Measurements from ENCODE around the gene SLC38A1. TPM values are rescaled to one million over a fixed set of nuclear protein-coding genes. Genes with fewer than 3 reads are reported as not detected.

Gene SLC38A1
- polyA plus RNA-seq, 1 of the 3 experiments (the other 2 are of a cell fraction), result 20.7 TPM

- Histone ChIP-seq H3K4me3 (ENCODE audit: low read depth in 2 of 2, low read length in 1 of 2) (no peak overlapping the region), H3K4me2 (no peak overlapping the region), H3K4me1 (ENCODE audit: control insufficient read depth in 1 of 2, insufficient read depth in 2 of 2, low read depth in 1 of 2, low read length in 1 of 2) (no peaks in the 10 kb centered on the region), H3K27ac (ENCODE audit: low read depth in 2 of 2, low read length in 1 of 2) (no peak overlapping the region), H3K36me3 (replicated peaks in 1 of 2; ENCODE audit: control insufficient read depth in 1 of 2, insufficient read depth in 2 of 2, low read length in 1 of 2) (peaks cover 46 to 73% of the 10 kb centered on the region in 2 experiments), H4K20me1 (ENCODE audit: insufficient read depth) (peaks cover 13% of the 10 kb centered on the region), H3F3A (replicated peaks; ENCODE audit: insufficient read depth) (no peaks in the 10 kb centered on the region), H2AFZ (ENCODE audit: low read depth) (no peak overlapping the region), H3K9me2 (no peaks in the 10 kb centered on the region), H3K9me3 (no peaks in the 10 kb centered on the region), H3K27me3 (ENCODE audit: insufficient read depth) (no peaks in the 10 kb centered on the region), H3K79me2 (ENCODE audit: insufficient read depth) (peaks cover 72% of the 10 kb centered on the region), H3K9ac (no peak overlapping the region)
- 85% methylated on average over 2 of the region's 2 CpGs for WGBS (ENCODE audit: low lambda C conversion rate)
- POLR2A ChIA-PET, result no interaction called here
- CTCF ChIA-PET, result interaction anchor here (0.7 to 1.5 kb wide), 3 partner anchors 24 to 455 kb away, joined by 3 read pairs; no protein-coding TSS in a partner anchor
- DNase-seq, result no peak
- no peak for TF ChIP-seq YY1 (IDR thresholded peaks at IDR 0.05; ENCODE audit: low read depth)
- no peak for TF ChIP-seq RCOR1 (IDR thresholded peaks at IDR 0.05; ENCODE audit: low read length)
- no peak for TF ChIP-seq ELF1 (IDR thresholded peaks at IDR 0.05)
- TF ChIP-seq USF1 (IDR thresholded peaks at IDR 0.05; ENCODE audit: borderline replicate concordance, low read depth), result no peak
- TF ChIP-seq FOSL2 (IDR thresholded peaks at IDR 0.05; ENCODE audit: borderline replicate concordance, low read depth), result no peak
- TF ChIP-seq TCF12 (IDR thresholded peaks at IDR 0.05), result no peak
- no peak for TF ChIP-seq SMC3 (IDR thresholded peaks at IDR 0.05; ENCODE audit: low read depth, low read length)
- TF ChIP-seq GATA2 (CRISPR knock-in tag; IDR thresholded peaks at IDR 0.05), result no peak
- TF ChIP-seq RAD21 (IDR thresholded peaks at IDR 0.05; ENCODE audit: low read length), result no peak
- TF ChIP-seq FOXJ3 (CRISPR knock-in tag; IDR thresholded peaks at IDR 0.05), result no peak
- TF ChIP-seq EZH2phosphoT487 (IDR thresholded peaks at IDR 0.05; ENCODE audit: borderline replicate concordance, low read depth), result no peak
- TF ChIP-seq MEF2A (IDR thresholded peaks at IDR 0.05; ENCODE audit: borderline replicate concordance, low read depth), result no peak
- TF ChIP-seq TEAD4 (IDR thresholded peaks at IDR 0.05; ENCODE audit: borderline replicate concordance, insufficient read depth), result no peak
- TF ChIP-seq MXI1 (IDR thresholded peaks at IDR 0.05; ENCODE audit: low read depth, low read length), result no peak
- no peak for TF ChIP-seq FOXM1 (IDR thresholded peaks at IDR 0.05; ENCODE audit: low read depth)
- TF ChIP-seq, protein P1, sequence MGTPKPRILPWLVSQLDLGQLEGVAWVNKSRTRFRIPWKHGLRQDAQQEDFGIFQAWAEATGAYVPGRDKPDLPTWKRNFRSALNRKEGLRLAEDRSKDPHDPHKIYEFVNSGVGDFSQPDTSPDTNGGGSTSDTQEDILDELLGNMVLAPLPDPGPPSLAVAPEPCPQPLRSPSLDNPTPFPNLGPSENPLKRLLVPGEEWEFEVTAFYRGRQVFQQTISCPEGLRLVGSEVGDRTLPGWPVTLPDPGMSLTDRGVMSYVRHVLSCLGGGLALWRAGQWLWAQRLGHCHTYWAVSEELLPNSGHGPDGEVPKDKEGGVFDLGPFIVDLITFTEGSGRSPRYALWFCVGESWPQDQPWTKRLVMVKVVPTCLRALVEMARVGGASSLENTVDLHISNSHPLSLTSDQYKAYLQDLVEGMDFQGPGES (IDR thresholded peaks at IDR 0.05; ENCODE audit: low read depth, low read length), result no peak
- TF ChIP-seq MAX (IDR thresholded peaks at IDR 0.05; ENCODE audit: low read depth), result no peak
Observed at GRCh38 chr12:46242569-46242968, 26.3 kb downstream of the SLC38A1 start.

DNA sequence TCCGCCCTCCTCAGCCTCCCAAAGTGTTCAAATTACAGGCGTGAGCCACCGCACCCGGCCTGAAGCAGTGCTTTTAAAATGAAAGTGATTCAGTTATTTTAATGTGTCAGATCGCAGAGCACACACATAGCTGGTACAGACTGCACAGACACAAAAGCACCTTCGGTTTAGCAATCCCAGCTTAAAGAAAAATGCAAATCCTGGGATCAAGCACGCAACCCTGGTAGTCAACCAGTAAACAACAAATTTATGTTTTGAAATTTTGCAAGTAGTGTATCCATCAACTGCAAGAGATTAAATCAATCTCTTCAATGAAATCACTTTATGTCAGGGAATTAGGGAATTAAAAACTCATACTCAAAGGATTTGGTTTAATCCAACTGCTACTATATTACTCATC, 28.4 kb downstream of the SLC38A1 start:
- DNase-seq, result no peak
- peaks cover 59 to 73% of the 10 kb centered on the region in 2 experiments for H3K36me3 ChIP-seq (replicated peaks in 1 of 2; ENCODE audit: control insufficient read depth in 1 of 2, insufficient read depth in 2 of 2, low read length in 1 of 2)
- H3K79me2 ChIP-seq (ENCODE audit: insufficient read depth), result peaks cover 66% of the 10 kb centered on the region
- TF ChIP-seq MAX (IDR thresholded peaks at IDR 0.05; ENCODE audit: low read depth) (no peak), TCF12 (IDR thresholded peaks at IDR 0.05) (no peak), RCOR1 (IDR thresholded peaks at IDR 0.05; ENCODE audit: low read length) (no peak), ELF1 (IDR thresholded peaks at IDR 0.05) (no peak), FOXM1 (IDR thresholded peaks at IDR 0.05; ENCODE audit: low read depth) (no peak), SIN3A (IDR thresholded peaks at IDR 0.05; ENCODE audit: borderline replicate concordance, low read depth, low read length) (no peak), RAD21 (IDR thresholded peaks at IDR 0.05; ENCODE audit: low read length) (no peak), JUND (IDR thresholded peaks at IDR 0.05) (no peak), EZH2phosphoT487 (IDR thresholded peaks at IDR 0.05; ENCODE audit: borderline replicate concordance, low read depth) (no peak), RFX5 (IDR thresholded peaks at IDR 0.05; ENCODE audit: low read length) (no peak), YY1 (IDR thresholded peaks at IDR 0.05; ENCODE audit: low read depth) (no peak), POLR2AphosphoS5 (IDR thresholded peaks at IDR 0.05; ENCODE audit: low read depth, low read length) (no peak)
- peaks cover 8% of the 10 kb centered on the region for H4K20me1 ChIP-seq (ENCODE audit: insufficient read depth)
- ChIA-PET POLR2A (no interaction called here), CTCF (interaction anchor here (1.5 kb wide), 1 partner anchor 13 kb away, joined by 4 read pairs; no protein-coding TSS in a partner anchor)
- no peaks in the 10 kb centered on the region for H3K27me3 ChIP-seq (ENCODE audit: insufficient read depth)
- no peaks in the 10 kb centered on the region for H3K9me2 ChIP-seq
- no peak overlapping the region for H2AFZ ChIP-seq (ENCODE audit: low read depth)
- no peaks in the 10 kb centered on the region for H3F3A ChIP-seq (replicated peaks; ENCODE audit: insufficient read depth)
- no peak overlapping the region for H3K4me3 ChIP-seq (ENCODE audit: low read depth in 2 of 2, low read length in 1 of 2)
- no peaks in the 10 kb centered on the region for H3K9me3 ChIP-seq
- H3K27ac ChIP-seq (ENCODE audit: low read depth in 2 of 2, low read length in 1 of 2), result no peak overlapping the region
- WGBS (ENCODE audit: low lambda C conversion rate), result 97% methylated on average over 7 of the region's 7 CpGs
- no peaks in the 10 kb centered on the region; a peak in 1 of 4 replicates for H3K4me1 ChIP-seq (ENCODE audit: control insufficient read depth in 1 of 2, insufficient read depth in 2 of 2, low read depth in 1 of 2, low read length in 1 of 2)
- H3K9ac ChIP-seq, result no peak overlapping the region
- H3K4me2 ChIP-seq, result no peak overlapping the region

All from SK-N-SH (cell line).